SHP77 (cell line): ENCODE results near the gene DNER.
"Not testable (repeated sequence)": the region's sequence is repeated elsewhere in the genome, so short reads cannot be mapped to it uniquely, and the experiment has no call there.

ENCODE experiments used
- DNase-seq, 2 experiments: peaks; one replicate each; lab custom pipeline; 2025; lab: John Stamatoyannopoulos, UW

Gene DNER

DNA sequence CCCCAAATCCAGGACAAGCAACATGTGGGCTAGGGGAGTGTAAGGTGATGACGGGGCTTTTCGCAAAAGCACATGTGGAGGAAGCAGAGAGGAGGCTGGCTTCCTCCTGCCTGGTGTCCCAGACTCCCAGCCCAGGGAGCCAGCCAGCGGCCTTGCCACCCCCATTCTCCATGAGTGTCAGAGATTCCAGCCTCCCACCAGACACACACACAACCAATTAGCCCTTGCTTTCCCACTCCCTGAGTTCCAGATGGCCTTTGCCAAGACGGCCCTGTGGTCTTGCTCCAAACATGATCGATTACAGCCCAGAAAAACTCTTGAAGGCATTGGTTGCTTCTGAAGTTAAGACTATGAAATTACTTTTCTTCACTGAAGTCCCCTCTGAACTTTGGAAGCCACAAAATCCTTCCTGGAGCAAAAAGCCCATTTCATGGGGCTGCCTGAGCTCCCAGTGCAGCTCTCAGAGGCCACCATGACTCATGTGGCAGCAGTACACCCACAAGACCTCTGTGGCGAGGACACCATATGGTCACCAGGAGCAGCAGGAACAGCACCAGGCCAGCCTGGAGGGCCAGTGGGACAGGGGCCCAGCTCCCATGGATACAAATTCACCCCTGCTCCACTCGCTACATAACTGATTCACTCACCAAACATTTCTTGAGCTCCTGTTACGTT lies 374.1 kb downstream of the DNER start:
- no peak for DNase-seq

DNA sequence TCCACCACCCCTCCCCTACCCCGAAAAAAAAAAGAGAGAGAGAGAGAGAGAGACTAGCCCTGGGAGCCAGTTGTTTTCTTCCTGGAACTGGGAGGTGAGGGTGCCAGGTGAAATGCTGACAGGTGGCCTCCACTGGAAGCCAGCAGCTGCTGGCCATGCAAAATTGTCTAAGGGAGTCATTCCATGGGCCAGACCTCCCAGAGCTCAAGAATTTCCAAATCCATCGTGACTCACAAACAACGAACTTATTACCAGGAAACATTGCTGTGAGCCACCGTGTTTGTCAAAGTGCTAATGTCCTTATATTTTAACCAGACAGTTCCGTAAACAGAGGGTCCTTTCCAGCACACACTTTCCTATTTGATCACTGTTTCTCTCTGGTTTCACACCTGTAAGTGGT lies 374.7 kb downstream of the DNER start:
- no peak for DNase-seq

DNA sequence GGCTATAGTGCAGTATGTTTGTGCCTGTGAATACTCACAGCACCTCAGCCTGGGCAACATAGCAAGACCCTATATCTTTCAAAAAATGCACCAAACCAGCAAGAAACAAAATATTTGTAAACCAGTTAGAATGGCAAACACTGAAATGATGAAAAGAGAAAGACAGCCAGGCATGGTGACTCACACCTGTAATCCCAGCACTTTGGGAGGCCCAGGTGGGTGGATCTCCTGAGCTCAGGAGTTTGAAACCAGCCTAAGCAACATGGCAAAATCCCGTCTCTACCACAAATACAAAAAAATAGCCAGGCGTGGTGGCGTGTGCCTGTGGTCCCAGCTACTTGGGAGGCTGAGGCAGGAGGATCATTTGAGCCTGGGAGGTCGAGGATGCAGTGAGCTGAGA lies 375.2 kb downstream of the DNER start:
- not testable (repeated sequence) for DNase-seq

DNA sequence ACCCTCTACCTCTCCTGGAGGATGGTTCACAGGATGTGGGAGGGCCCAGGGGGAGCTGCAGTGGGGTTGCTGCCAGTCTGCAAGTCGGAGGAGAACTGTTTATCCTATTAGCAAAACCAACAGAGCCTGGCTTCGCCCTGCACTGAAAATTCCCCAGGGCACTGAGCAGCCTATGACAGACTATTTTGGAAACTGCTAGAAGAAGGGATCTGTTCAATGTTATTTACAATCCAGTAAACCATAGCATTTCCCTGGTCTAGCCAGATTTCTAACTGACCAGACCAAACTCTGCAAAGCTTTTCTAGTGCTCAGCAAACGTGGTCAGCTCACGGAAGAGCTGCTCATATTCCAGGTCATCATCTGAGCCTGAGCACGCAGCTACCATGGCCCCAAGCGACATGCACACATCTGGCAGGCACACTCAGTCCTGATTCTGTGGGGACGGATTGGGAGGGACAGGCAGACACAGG lies 378.4 kb downstream of the DNER start:
- no peak for DNase-seq

DNA sequence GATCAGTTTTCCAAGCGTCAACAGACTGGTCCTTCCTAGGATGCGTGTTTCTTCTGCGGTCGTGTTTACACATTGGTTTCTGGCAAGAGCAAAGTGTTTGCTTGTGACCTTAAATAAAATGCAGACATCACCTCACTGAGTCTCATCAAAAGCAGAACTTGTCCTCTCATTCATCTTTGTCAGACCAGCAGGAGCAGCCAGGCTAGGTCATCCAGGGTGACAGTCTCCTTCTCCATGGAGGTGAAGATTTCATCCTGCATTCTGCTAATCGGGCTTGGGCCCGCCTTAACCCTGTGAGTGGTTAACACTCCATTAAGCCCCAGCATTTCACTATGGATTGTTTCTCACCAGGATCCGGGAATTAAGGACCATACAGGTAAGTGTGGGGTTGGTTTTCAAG lies 379.0 kb downstream of the DNER start:
- no peak for DNase-seq

DNA sequence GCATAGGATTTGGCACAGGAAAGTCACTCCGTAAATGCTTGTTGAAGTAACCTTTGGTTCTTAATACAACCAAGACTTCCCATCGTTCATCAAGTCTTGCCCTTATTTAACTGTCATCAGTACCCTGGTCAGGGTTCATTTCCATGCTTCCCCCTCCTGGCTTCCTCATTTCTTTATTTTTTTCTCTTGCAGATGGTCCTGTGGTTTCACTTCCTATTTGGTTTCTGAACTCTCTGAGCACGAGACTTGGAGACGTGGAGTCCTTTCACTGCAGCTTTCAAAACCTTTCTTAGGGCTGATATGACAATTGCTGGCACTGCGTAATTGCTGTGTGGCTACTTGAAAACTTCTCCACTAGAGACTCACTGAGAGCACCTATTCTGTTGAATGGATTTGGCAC lies 383.4 kb downstream of the DNER start:
- DNase-seq = no peak

DNA sequence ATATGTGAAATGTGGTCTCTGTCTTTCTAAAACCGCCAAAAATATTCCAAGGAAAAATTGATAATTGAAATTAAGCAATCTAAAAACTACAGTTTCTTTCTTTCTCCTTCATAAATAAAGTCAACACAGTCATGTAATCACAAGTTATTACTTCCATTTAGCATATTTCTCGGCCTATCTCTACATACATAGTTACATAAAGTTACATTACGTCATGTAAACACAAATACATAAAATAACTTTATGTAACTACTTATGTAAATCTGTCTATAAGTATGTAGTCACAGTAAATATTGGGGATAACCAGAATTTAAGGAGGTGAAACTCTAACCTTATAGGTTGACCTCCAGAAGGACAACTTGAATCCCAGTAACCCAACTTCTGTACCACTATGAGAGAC lies 394.8 kb downstream of the DNER start:
- DNase-seq = no peak

DNA sequence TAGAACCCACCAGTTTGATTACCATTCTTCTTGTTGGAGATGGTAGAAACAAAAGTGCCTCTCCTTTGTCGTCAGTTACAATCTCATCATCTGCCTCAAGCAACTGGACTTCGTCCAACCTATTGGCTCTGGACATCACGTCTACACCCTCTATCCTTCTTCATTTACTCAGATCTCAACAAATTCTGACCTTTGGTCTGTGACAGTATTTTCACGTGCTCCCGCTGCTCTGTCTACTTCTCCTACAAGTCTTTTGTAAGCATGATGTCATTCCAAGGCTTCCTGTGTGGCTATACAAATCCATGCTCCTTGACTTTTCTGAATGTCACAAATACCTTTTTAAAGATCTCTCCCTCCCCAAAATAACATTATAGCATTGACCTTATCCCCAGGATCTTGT lies 400.2 kb downstream of the DNER start:
- no peak for DNase-seq

DNA sequence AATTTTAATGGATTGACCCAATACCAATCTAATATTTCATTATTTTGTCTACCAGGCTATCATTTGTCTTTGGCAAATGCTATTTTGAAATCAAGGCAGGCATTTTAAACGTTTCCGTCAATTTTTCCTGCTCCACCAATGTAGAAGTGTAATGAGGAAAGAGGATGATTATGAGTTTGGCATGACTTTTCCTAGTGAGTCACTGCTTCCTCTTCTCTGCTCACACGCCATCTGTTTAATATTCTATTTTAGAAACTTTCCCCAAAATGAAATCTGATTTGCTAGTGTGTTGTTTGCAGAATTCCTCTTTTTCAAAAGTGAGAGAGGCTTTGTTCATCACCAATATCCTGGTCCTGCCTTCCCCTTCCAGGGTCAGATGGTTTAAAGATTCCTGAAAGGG lies 400.8 kb downstream of the DNER start:
- DNase-seq = no peak
